C4-2B (cell line): ENCODE measurements around the gene NAIF1.

Source experiments
- ZFX ChIP-seq: fragments of 450-650 bp; IDR thresholded peaks from 2 replicates; pipeline ENCODE4 v1.6.1; 2017
- TF ChIP-seq, protein P1 (sequence below): fragments of 450-650 bp; conservative IDR thresholded peaks from 2 replicates; pipeline ENCODE4 v1.5.1; 2017; ENCODE audit warnings: mild to moderate bottlenecking

GRCh38 chr9:128021098-128021497 lies 46.0 kb downstream of the NAIF1 start:
- TF ChIP-seq, protein P1, sequence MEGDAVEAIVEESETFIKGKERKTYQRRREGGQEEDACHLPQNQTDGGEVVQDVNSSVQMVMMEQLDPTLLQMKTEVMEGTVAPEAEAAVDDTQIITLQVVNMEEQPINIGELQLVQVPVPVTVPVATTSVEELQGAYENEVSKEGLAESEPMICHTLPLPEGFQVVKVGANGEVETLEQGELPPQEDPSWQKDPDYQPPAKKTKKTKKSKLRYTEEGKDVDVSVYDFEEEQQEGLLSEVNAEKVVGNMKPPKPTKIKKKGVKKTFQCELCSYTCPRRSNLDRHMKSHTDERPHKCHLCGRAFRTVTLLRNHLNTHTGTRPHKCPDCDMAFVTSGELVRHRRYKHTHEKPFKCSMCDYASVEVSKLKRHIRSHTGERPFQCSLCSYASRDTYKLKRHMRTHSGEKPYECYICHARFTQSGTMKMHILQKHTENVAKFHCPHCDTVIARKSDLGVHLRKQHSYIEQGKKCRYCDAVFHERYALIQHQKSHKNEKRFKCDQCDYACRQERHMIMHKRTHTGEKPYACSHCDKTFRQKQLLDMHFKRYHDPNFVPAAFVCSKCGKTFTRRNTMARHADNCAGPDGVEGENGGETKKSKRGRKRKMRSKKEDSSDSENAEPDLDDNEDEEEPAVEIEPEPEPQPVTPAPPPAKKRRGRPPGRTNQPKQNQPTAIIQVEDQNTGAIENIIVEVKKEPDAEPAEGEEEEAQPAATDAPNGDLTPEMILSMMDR: no peak
- TF ChIP-seq ZFX: no peak
